Stimulated activated CD8-positive, alpha-beta memory T cell treated with anti-CD3 and anti-CD28 coated beads, Interleukin-7, amount 100 ng/mL, for 1 hour (primary cell): ENCODE measurements around the gene CASP14.
"Not testable (repeated sequence)": the region's sequence is repeated elsewhere in the genome, so short reads cannot be mapped to it uniquely, and the experiment has no call there.

Source experiments
- DNase-seq, 2 donors: peaks; one replicate each; pipeline ENCODE4 v3.0.0-alpha.2; 2020; ENCODE audit warnings: low read depth in 2 of 2

The CASP14 gene

GRCh38 chr19:15048885-15049541, at the start of gene CASP14:
TSS of gene CASP14 (plus strand) at chr19:15049480. CDS start at chr19:15052252, 2,772 bp downstream.
- DNase-seq = no peak

- DNase-seq = no peak
Measured at GRCh38 chr19:15008308-15008707, 41.0 kb upstream of the CASP14 start.

GRCh38 chr19:15010501-15011300, 38.6 kb upstream of the CASP14 start:
- no peak for DNase-seq

GRCh38 chr19:15014579-15014978, 34.7 kb upstream of the CASP14 start:
- no peak for DNase-seq

- DNase-seq = no peak
Measured at GRCh38 chr19:15015946-15016542, 33.2 kb upstream of the CASP14 start.

GRCh38 chr19:15018836-15019235, 30.4 kb upstream of the CASP14 start:
- DNase-seq = not testable (repeated sequence)

- no peak for DNase-seq
Measured at GRCh38 chr19:15021286-15022007, 27.8 kb upstream of the CASP14 start.

- DNase-seq = no peak
Measured at GRCh38 chr19:15022752-15023151, 26.5 kb upstream of the CASP14 start.

- DNase-seq = no peak
Measured at GRCh38 chr19:15025217-15025616, 24.1 kb upstream of the CASP14 start.

GRCh38 chr19:15028490-15028889, 20.8 kb upstream of the CASP14 start:
- no peak for DNase-seq

- DNase-seq = no peak
Measured at GRCh38 chr19:15031675-15032074, 17.6 kb upstream of the CASP14 start.

GRCh38 chr19:15035795-15036311, 13.4 kb upstream of the CASP14 start:
- no peak for DNase-seq

GRCh38 chr19:15037586-15037985, 11.7 kb upstream of the CASP14 start:
- no peak for DNase-seq

- DNase-seq = no peak
Measured at GRCh38 chr19:15038294-15038693, 11.0 kb upstream of the CASP14 start.

- no peak for DNase-seq
Measured at GRCh38 chr19:15042003-15042402, 7.3 kb upstream of the CASP14 start.

GRCh38 chr19:15042826-15043225, 6.5 kb upstream of the CASP14 start:
- no peak for DNase-seq

GRCh38 chr19:15045506-15045905, 3.8 kb upstream of the CASP14 start:
- DNase-seq = no peak

GRCh38 chr19:15047680-15048079, 1.6 kb upstream of the CASP14 start:
- DNase-seq = no peak

GRCh38 chr19:15048128-15048527, 1.2 kb upstream of the CASP14 start:
- no peak for DNase-seq

GRCh38 chr19:15050639-15051038, 1.4 kb downstream of the CASP14 start:
- no peak for DNase-seq

- no peak for DNase-seq
Measured at GRCh38 chr19:15062036-15062435, 12.8 kb downstream of the CASP14 start.

GRCh38 chr19:15070386-15070785, 21.1 kb downstream of the CASP14 start:
- DNase-seq = not testable (repeated sequence)
